IPS-NIHi11 (cell line): Measurements from ENCODE around the gene DDX28.
"Not testable (repeated sequence)": the region's sequence is repeated elsewhere in the genome, so short reads cannot be mapped to it uniquely, and the experiment has no call there.

ENCODE experiments used
- DNase-seq: peaks from one replicate; pipeline ENCODE4 v3.0.0; 2012; ENCODE audit warnings: mixed read lengths, low spot score

Gene DDX28

GRCh38 chr16:67994040-67994408, 29.0 kb downstream of the DDX28 start:
- DNase-seq, result not testable (repeated sequence)

GRCh38 chr16:67993207-67994039, 29.6 kb downstream of the DDX28 start:
- peak; percentile 94 for DNase-seq

GRCh38 chr16:67992661-67993206, 30.3 kb downstream of the DDX28 start:
- DNase-seq, result no peak

- no peak for DNase-seq
These were observed 33.0 kb downstream of the DDX28 start for GRCh38 chr16:67990018-67990386.

- no peak for DNase-seq
These were observed 33.6 kb downstream of the DDX28 start for GRCh38 chr16:67989322-67990017.

- no peak for DNase-seq
These were observed 34.4 kb downstream of the DDX28 start for GRCh38 chr16:67988675-67989074.

GRCh38 chr16:67987460-67988160, 35.4 kb downstream of the DDX28 start:
- DNase-seq, result no peak

- no peak for DNase-seq
These were observed 36.1 kb downstream of the DDX28 start for GRCh38 chr16:67986949-67987348.

- no peak for DNase-seq
These were observed 40.9 kb downstream of the DDX28 start for GRCh38 chr16:67982011-67982696.

GRCh38 chr16:67979955-67980678, 42.9 kb downstream of the DDX28 start, which contains the start of gene DPEP3:
Gene DPEP3, minus strand, starts transcription at chr16:67980499. Its CDS starts 119 bp downstream, at chr16:67980380.
- DNase-seq, result peak; percentile 75

GRCh38 chr16:67977469-67978227, 45.4 kb downstream of the DDX28 start:
- DNase-seq, result no peak

- DNase-seq, result no peak
These were observed 46.0 kb downstream of the DDX28 start for GRCh38 chr16:67977005-67977404.

- no peak for DNase-seq
These were observed 46.8 kb downstream of the DDX28 start for GRCh38 chr16:67976205-67976604.

GRCh38 chr16:67975321-67976105, 47.5 kb downstream of the DDX28 start:
- no peak for DNase-seq

- not testable (repeated sequence) for DNase-seq
These were observed 50.7 kb downstream of the DDX28 start for GRCh38 chr16:67972285-67972684.

- DNase-seq, result no peak
These were observed 51.9 kb downstream of the DDX28 start for GRCh38 chr16:67971111-67971510.
